Duodenal mucosa (tissue), 2 donors: ENCODE data around the gene GPR89B.
"Not testable (repeated sequence)": the region's sequence is repeated elsewhere in the genome, so short reads cannot be mapped to it uniquely, and the experiment has no call there.

Source experiments
- H3K27ac ChIP-seq: one replicate; pipeline ENCODE4 v1.7.0; 2013; ENCODE audit warnings: low read depth, low read length
- H3K27me3 ChIP-seq, 2 donors: one replicate each; pipeline ENCODE4 v1.7.0; 2013; ENCODE audit warnings: low read length in 2 of 2, control low read depth in 1 of 2; ENCODE audit not compliant: insufficient read depth in 2 of 2, control insufficient read depth in 1 of 2
- H3K36me3 ChIP-seq, 2 donors: one replicate each; pipeline ENCODE4 v1.7.0; 2013; ENCODE audit warnings: low read length in 2 of 2, control low read depth in 1 of 2; ENCODE audit not compliant: insufficient read depth in 2 of 2, control insufficient read depth in 1 of 2
- H3K4me1 ChIP-seq, 2 donors: one replicate each; pipeline ENCODE4 v1.7.0; 2013; ENCODE audit warnings: low read length in 2 of 2, control low read depth in 1 of 2; ENCODE audit not compliant: insufficient read depth in 2 of 2, control insufficient read depth in 1 of 2
- H3K4me3 ChIP-seq, 2 donors: one replicate each; pipeline ENCODE4 v1.7.0; 2013; ENCODE audit warnings: low read length in 2 of 2, low read depth in 1 of 2
- H3K9ac ChIP-seq, 2 donors: one replicate each; pipeline ENCODE4 v1.7.0; 2013; ENCODE audit warnings: low read length in 2 of 2, low read depth in 1 of 2
- H3K9me3 ChIP-seq, 2 donors: one replicate each; pipeline ENCODE4 v1.7.0; 2013; ENCODE audit warnings: low read length in 2 of 2, control low read depth in 1 of 2; ENCODE audit not compliant: control insufficient read depth in 1 of 2

Gene GPR89B

GRCh38 chr1:148027004-148027403 is 98.8 kb downstream of the GPR89B start:
- H3K27ac ChIP-seq, H3K9me3 ChIP-seq, H3K4me3 ChIP-seq, H3K4me1 ChIP-seq, H3K27me3 ChIP-seq, H3K36me3 ChIP-seq, H3K9ac ChIP-seq: not testable (repeated sequence)

GRCh38 chr1:148032247-148032646 is 104.0 kb downstream of the GPR89B start:
- not testable (repeated sequence) for H3K4me1 ChIP-seq, H3K9ac ChIP-seq, H3K9me3 ChIP-seq, H3K4me3 ChIP-seq, H3K36me3 ChIP-seq, H3K27ac ChIP-seq, H3K27me3 ChIP-seq

GRCh38 chr1:148032690-148033089 is 104.5 kb downstream of the GPR89B start:
- not testable (repeated sequence) for H3K27ac ChIP-seq, H3K4me1 ChIP-seq, H3K27me3 ChIP-seq, H3K9me3 ChIP-seq, H3K9ac ChIP-seq, H3K4me3 ChIP-seq, H3K36me3 ChIP-seq

- not testable (repeated sequence) for H3K27me3 ChIP-seq, H3K9me3 ChIP-seq, H3K27ac ChIP-seq, H3K4me1 ChIP-seq, H3K9ac ChIP-seq, H3K4me3 ChIP-seq, H3K36me3 ChIP-seq
Measured at GRCh38 chr1:148033147-148033546, 104.9 kb downstream of the GPR89B start.

DNA sequence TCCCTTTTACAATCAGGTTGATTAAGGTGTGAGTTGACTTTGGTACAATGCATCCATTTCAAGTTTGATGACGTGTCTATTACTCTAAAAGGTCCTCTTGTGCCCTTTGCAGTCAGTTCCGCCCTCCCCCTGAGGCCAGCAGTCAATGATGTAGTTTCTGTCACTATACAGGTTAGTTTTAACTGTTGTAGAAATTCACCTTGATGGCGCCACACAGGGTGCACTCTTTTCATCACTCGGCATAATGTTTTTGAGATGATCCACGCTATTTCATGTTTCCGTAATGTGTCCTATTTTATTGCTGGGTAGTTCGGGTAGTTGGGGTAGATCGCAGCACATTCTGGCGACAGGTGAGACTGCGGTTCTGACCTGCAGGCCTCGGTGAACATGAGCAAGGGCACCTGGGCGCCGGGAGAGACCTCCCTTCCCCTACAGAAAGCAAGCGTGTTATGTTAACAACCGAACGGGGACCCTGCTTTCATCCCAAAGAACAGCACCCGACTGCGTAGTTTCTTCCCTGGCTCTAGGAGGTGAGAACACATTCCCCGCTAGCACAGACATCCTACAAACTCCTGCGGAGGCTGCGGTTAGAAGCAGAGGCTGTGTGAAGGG is 109.7 kb downstream of the GPR89B start:
- H3K36me3 ChIP-seq, H3K27ac ChIP-seq, H3K27me3 ChIP-seq, H3K9me3 ChIP-seq, H3K4me1 ChIP-seq: not testable (repeated sequence)
- Histone ChIP-seq H3K4me3 (peak overlapping the region; percentile 44 to 52), H3K9ac (peak overlapping the region in 1 of 2 donors; percentile 6)

DNA sequence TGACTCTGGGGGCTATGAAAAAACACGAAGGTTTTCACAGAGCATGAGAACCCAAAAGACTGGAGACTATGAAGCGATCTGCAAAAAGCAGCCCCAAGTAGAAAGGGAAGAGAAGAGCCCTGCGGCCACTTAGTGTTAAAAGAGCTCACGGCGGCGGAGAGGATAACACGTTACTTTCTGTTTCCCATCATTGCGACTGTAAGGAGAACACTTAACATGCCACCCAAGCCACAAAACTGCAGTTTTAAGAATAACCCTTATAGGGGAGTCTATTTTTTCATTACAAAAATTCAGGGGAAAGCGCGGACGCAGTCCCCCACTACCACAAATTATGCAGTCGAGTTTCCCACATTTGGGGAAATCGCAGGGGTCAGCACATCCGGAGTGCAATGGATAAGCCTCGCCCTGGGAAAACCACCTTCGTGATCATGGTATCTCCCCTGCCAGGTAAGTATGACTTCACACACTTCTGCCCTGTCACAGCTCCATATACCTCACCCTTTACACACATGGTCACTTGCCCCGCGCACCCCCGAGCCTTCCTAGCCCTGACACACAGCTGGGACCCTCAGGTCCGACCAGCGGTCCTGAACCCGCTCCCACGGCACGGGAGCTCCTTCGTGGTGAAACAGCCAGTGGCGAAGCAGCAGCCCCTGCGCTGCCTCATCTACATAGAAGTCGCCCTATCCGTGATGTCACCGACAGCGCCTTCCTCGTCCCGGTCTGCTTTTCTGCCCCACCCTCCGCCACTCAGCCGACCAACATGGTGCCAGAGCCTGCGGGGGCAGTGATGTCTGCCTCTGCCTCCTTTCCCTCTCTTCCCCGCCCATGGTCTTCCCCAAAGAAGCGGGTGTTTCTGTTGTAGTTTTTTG is 110.5 kb downstream of the GPR89B start:
- Histone ChIP-seq H3K9ac (peak overlapping the region; percentile 2 to 6), H3K4me3 (peak overlapping the region; percentile 44 to 52)
- not testable (repeated sequence) for H3K27ac ChIP-seq, H3K4me1 ChIP-seq, H3K36me3 ChIP-seq, H3K27me3 ChIP-seq, H3K9me3 ChIP-seq
